ENCODE measurements around the gene LCMT2.
"Not testable (repeated sequence)": the region's sequence is repeated elsewhere in the genome, so short reads cannot be mapped to it uniquely, and the experiment has no call there.

The LCMT2 gene

DNA sequence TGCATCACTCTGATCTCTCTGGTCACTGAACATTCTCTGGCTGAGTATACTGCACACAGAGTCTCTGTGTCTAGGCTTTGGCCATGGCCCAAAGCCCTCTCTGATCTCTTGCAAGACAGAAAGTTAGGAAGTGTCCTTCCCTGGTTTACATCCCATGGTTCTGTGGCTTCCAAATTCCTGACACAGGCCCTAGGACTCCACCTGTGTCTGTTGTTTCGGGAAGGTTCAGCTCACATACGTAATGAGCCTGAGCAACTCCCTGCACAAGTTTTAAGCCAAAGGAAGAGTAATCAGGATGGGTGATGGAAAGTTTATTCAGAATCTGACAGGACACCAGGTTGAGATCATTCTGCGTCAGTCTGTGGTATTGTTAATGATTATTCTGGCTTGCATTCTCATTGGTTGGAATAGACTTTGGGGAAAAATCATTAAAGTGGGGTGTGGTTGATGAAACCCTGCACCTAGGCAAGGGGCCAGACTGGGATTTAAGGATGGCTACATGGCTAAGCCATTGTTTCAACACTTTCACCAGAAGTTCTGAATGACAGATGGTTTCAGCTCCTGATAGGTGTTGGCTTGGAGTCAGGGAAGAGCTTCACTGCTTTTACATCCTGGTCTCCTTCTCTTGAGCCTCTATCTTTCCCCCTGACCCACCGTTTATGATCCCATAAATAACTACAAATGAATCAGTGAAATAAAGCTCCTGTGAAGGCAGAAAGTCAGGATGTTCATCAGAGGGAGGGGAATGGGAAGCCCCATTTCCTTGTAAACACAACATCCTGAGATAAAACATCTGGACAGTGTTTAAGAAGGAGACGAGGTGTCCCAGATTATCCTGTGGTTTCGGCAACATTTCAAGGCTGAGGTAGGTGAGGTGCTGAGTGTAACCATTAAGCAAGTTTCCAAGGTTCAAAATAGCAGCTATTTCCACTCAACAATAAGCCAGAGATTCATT, 14.1 kb downstream of the LCMT2 start:
- DNase-seq (ENCODE audit: low spot score): no peak

GRCh38 chr15:43314171-43314570, 16.2 kb downstream of the LCMT2 start:
- no peak for DNase-seq (ENCODE audit: low spot score)

GRCh38 chr15:43312378-43312777, 18.0 kb downstream of the LCMT2 start:
- DNase-seq (ENCODE audit: low spot score): no peak

GRCh38 chr15:43302205-43302817, 28.1 kb downstream of the LCMT2 start, which contains the start of gene TGM7:
TSS of gene TGM7 (minus strand) at chr15:43302255.
- DNase-seq (ENCODE audit: low spot score): no peak

GRCh38 chr15:43299884-43300283, 30.5 kb downstream of the LCMT2 start:
- DNase-seq (ENCODE audit: low spot score): no peak

GRCh38 chr15:43299411-43299810, 31.0 kb downstream of the LCMT2 start:
- no peak for DNase-seq (ENCODE audit: low spot score)

GRCh38 chr15:43294091-43294706, 36.2 kb downstream of the LCMT2 start:
- no peak for DNase-seq (ENCODE audit: low spot score)

DNA sequence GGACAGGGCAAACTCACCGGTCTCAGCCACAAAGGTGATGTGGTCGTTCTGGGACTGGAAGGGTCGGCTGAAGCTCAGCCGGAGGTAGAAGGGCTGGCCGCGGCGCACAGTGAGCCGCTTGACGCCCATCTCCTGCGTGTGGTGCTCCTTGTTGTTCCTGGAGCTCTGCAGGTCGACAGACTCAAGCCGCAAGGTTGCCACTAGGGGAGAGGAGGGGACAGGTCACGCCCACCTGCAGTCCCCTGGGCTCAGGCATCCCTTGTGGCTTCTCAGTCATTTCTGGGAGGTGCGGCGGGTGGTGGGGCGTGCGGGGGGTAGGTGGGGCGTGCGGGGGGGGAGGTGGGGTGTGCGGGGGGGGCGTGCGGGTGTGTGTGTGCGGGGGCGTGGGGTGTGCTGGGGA, 36.9 kb downstream of the LCMT2 start:
- DNase-seq (ENCODE audit: low spot score): no peak

DNA sequence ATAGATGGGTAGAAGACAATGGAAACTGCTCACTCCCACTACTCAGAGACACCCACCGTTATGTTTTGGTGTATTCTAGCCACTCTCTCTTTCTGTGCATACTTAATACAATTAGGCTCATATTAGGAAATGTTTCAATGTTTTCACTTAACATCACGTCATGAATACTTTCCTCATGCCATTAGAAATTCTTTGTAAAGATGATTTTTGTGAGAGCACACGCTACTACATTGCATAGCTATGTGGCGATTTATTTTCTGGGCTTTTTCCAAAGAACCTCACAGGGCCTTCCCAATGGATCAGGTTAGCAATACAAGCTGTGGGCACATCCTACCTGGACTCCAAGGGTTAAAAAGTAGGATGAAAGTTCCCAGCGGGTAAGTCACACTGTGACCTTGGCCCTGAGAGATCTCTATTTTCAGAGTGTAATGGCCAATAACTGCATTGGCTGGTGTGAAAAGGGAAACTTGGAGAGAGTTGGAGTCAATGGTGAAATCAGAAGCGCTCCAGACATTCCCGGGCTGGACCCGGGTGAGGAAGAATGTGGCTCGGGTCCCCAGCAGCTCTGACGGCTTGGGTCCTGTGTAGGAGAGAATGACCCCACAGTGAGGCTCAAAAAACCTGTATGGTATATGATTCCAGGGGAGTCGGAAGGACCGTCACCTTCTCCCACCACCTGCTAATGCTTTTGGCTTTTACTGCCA, 37.8 kb downstream of the LCMT2 start:
- no peak for DNase-seq (ENCODE audit: low spot score)

GRCh38 chr15:43289656-43290055, 40.7 kb downstream of the LCMT2 start:
- DNase-seq (ENCODE audit: low spot score): not testable (repeated sequence)

GRCh38 chr15:43287254-43287653, 43.1 kb downstream of the LCMT2 start:
- DNase-seq (ENCODE audit: low spot score): no peak

DNA sequence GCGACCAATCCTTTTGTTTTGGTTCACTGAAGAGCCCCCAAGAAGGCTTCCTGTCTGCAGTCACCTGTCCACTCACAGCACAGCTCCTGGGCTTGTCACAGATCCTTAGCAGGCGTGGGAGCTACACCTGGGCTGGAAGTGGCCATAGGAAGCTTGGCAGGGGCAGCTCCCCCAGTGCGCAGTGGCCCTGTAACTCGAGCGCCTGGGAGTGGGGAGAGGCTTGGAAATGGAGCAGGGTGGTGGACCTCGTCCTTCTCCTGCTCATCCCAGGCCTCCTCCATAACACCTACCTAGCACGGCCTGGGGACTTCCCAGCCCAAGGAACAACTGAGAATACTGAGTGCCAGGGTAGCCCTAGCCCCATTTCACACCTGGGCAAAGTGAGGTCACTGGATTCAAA, 44.3 kb downstream of the LCMT2 start:
- DNase-seq (ENCODE audit: low spot score): no peak

- DNase-seq (ENCODE audit: low spot score): peak; percentile 77
These were observed 44.8 kb downstream of the LCMT2 start for GRCh38 chr15:43285609-43286037.

DNA sequence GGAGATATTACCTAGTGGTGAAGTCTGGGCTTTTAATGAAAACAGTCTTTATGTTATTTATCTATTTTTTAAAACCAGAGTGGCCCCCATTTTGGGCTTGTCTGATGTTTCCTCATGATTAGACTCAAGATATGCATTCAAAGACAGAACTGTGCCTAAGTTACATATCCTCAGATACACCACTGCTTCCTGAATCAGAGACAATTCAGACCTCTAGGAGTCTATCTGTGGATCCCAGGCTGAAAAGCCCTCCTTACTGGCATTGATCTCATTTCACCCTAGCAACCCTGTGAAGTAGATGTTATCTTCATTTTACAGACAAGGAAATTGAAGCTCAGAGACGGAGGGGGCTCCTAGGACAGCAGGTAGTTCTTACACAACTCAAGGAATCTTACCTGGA, 46.8 kb downstream of the LCMT2 start:
- DNase-seq (ENCODE audit: low spot score): no peak

- no peak for DNase-seq (ENCODE audit: low spot score)
These were observed 48.3 kb downstream of the LCMT2 start for GRCh38 chr15:43281926-43282602.

DNA sequence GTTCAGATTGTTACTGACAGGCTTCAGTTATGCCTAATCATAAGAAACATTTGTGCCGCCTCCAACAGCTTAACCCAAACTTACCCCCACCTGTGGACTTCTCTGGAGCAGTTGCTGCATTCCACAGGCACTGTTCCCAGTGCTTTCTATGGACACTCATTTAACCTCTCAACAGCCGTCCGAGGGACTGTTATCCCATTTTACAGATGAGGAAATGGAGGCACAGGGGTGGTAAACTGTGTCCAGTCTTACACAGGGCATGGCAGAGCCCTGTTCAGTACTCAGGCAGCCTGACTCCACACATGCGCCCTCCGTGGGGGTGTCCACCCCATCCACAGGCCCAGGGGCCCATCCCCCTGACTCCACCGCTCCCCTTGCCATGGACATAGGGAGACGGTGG, 49.4 kb downstream of the LCMT2 start:
- DNase-seq (ENCODE audit: low spot score): no peak

- DNase-seq (ENCODE audit: low spot score): no peak
These were observed 50.9 kb downstream of the LCMT2 start for GRCh38 chr15:43279496-43279895.

DNA sequence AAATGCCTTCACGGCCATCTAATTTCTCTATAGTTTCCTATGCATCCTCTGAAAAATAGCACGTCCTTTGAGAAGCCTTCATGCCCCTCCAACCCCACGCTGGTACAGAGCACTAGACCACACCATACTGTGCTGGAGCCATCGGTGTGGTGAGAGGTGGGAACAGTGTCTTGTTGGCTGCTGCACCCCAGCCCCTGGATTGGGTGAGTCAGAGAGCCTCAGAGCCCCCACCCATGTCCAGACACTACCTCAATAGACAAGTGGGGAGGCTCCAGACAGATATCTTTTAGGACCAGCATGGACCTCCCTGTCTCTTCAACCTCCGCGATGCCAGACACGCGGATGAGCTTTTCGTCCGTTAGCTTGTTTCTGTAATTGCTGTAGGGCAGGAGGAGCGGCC, 51.5 kb downstream of the LCMT2 start:
- DNase-seq (ENCODE audit: low spot score): no peak

DNA sequence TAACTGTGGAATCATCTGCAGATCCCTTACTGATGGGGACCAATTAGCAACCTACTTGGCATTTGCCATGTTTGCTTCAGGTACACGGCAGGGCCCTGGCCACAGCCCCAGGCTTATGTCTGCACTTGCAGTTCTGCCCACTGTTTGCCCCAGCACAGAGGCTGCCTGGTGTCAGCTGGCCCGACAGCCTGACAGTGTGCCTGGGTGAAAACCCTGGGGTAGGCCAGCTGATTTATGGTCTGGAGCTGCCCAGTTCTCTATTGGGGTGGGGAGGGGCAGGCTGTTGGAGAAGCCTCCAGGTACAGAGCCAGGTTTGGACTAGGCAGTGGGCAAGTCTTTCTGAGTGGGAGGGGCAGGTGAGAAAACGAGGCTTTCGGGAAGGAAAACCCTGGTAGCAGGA, 52.5 kb downstream of the LCMT2 start:
- DNase-seq (ENCODE audit: low spot score): no peak

DNA sequence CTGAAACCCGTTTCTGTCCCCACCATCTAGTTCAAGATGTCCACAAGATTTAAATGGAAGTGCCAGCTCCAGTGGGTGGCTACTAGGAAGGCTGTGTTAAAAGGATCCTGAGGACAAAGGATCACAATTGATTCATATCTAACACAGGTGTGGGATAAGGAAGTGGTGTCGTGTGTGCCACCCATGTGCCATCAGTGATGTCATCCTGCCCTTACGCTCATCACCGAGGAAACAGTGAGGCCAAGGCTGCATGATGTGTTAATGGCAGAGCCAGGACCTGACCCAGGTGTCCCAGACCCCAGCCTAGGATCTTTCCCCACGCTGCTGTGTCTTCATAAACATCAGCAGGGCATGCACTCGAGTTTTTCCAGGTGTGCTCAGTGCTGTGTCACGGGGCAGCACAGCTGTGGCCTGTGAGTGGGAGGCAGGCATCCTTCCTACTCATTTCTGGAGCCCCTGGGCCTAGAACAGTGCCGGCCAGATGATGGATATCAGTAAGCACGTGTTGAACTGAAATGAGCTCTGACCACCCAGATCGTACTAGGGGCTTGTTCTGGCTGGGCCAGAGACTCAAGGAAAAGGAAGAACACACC, 53.0 kb downstream of the LCMT2 start:
- no peak for DNase-seq (ENCODE audit: low spot score)

GRCh38 chr15:43276563-43277200, 53.7 kb downstream of the LCMT2 start:
- DNase-seq (ENCODE audit: low spot score): no peak
